MM.1S (cell line): ENCODE data around the gene TRPC6.

Source experiments
- DNase-seq: peaks from one replicate; pipeline ENCODE4 v3.0.0-alpha.2; 2015
- H2AFZ ChIP-seq: fragments of 300-600 bp; sonication (generic); 2 replicates; pipeline ENCODE4 v1.6.0; 2016; ENCODE audit warnings: antibody characterized with exemption, low read length
- H3F3A ChIP-seq: fragments of 300-600 bp; sonication (generic); 2 replicates; pipeline ENCODE4 v1.6.1; 2016; ENCODE audit warnings: mild to moderate bottlenecking, antibody characterized with exemption, low read length, moderate library complexity, mixed read lengths; ENCODE audit not compliant: insufficient read depth
- H3K27ac ChIP-seq: fragments of 300-600 bp; sonication (generic); 2 replicates; pipeline ENCODE4 v1.5.1; 2016; ENCODE audit warnings: mild to moderate bottlenecking, low read length
- H3K27me3 ChIP-seq: fragments of 300-600 bp; sonication (generic); replicated peaks from 2 replicates; pipeline ENCODE4 v1.6.0; 2016; ENCODE audit warnings: low read length; ENCODE audit not compliant: insufficient read depth
- H3K36me3 ChIP-seq: fragments of 300-600 bp; sonication (generic); replicated peaks from 2 replicates; pipeline ENCODE4 v1.6.1; 2016; ENCODE audit warnings: mild to moderate bottlenecking, low read length, mixed read lengths; ENCODE audit not compliant: insufficient read depth
- H3K4me1 ChIP-seq: fragments of 300-600 bp; sonication (generic); 2 replicates; pipeline ENCODE4 v1.6.1; 2016; ENCODE audit warnings: low read length, mixed read lengths
- H3K4me2 ChIP-seq: fragments of 300-600 bp; sonication (generic); 2 replicates; pipeline ENCODE4 v1.6.0; 2016; ENCODE audit warnings: low read depth, low read length
- H3K4me3 ChIP-seq: fragments of 300-600 bp; sonication (generic); 2 replicates; pipeline ENCODE4 v1.5.1; 2016; ENCODE audit warnings: low read length, mixed read lengths
- H3K79me2 ChIP-seq: fragments of 300-600 bp; sonication (generic); 2 replicates; pipeline ENCODE4 v1.6.1; 2016; ENCODE audit warnings: mixed run types, low read length, mixed read lengths
- H3K9ac ChIP-seq: fragments of 300-600 bp; sonication (generic); 2 replicates; pipeline ENCODE4 v1.6.1; 2016; ENCODE audit warnings: low read length, mixed read lengths
- H3K9me2 ChIP-seq: fragments of 300-600 bp; sonication (generic); replicated peaks from 2 replicates; pipeline ENCODE4 v1.6.1; 2016; ENCODE audit warnings: mild to moderate bottlenecking, low read length, mixed read lengths; ENCODE audit not compliant: insufficient read depth
- H3K9me3 ChIP-seq: fragments of 300-600 bp; sonication (generic); replicated peaks from 2 replicates; pipeline ENCODE4 v1.6.1; 2016; ENCODE audit warnings: mild to moderate bottlenecking, low read length, mixed read lengths; ENCODE audit not compliant: insufficient read depth
- H4K20me1 ChIP-seq: fragments of 300-600 bp; sonication (generic); 2 replicates; pipeline ENCODE4 v1.6.1; 2016; ENCODE audit warnings: mild to moderate bottlenecking, low read length, moderate library complexity, mixed read lengths; ENCODE audit not compliant: insufficient read depth
- EZH2 ChIP-seq: fragments of 300-600 bp; sonication (generic); optimal IDR thresholded peaks from 2 replicates; pipeline ENCODE3; 2017; ENCODE audit warnings: low read depth, mild to moderate bottlenecking, antibody characterized with exemption, low read length, mixed read lengths
- EZH2phosphoT487 ChIP-seq: fragments of 300-600 bp; sonication (generic); IDR thresholded peaks from 2 replicates; pipeline ENCODE4 v1.6.1; 2018; ENCODE audit warnings: antibody characterized with exemption, low read length
- TF ChIP-seq, protein P1 (sequence below): fragments of 300-600 bp; sonication (generic); IDR thresholded peaks from 2 replicates; pipeline ENCODE4 v1.5.1; 2016; ENCODE audit warnings: antibody characterized with exemption, low read length, mixed read lengths

The TRPC6 gene

GRCh38 chr11:101583251-101584128 lies at the start of gene TRPC6:
Gene TRPC6, minus strand, starts transcription at chr11:101584007. Its CDS starts 504 bp downstream, at chr11:101583503.
- Histone ChIP-seq H3K36me3 (no peaks in the 10 kb centered on the region), H3K9ac (no peak within 1 kb of the TSS), H3K79me2 (no peaks in the 10 kb centered on the region), H3F3A (no peaks in the 10 kb centered on the region), H3K9me2 (no peaks in the 10 kb centered on the region), H3K27me3 (no peaks in the 10 kb centered on the region), H3K4me1 (no peaks in the 10 kb centered on the region), H2AFZ (no peak within 1 kb of the TSS), H3K4me2 (no peak within 1 kb of the TSS), H4K20me1 (no peaks in the 10 kb centered on the region), H3K27ac (no peak within 1 kb of the TSS), H3K9me3 (no peaks in the 10 kb centered on the region), H3K4me3 (no peak within 1 kb of the TSS)
- no peak for TF ChIP-seq EZH2phosphoT487
- TF ChIP-seq EZH2, result no peak
- TF ChIP-seq, protein P1, sequence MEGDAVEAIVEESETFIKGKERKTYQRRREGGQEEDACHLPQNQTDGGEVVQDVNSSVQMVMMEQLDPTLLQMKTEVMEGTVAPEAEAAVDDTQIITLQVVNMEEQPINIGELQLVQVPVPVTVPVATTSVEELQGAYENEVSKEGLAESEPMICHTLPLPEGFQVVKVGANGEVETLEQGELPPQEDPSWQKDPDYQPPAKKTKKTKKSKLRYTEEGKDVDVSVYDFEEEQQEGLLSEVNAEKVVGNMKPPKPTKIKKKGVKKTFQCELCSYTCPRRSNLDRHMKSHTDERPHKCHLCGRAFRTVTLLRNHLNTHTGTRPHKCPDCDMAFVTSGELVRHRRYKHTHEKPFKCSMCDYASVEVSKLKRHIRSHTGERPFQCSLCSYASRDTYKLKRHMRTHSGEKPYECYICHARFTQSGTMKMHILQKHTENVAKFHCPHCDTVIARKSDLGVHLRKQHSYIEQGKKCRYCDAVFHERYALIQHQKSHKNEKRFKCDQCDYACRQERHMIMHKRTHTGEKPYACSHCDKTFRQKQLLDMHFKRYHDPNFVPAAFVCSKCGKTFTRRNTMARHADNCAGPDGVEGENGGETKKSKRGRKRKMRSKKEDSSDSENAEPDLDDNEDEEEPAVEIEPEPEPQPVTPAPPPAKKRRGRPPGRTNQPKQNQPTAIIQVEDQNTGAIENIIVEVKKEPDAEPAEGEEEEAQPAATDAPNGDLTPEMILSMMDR, result no peak
- no peak for DNase-seq

- Histone ChIP-seq H3K4me3 (no peak overlapping the region), H4K20me1 (no peaks in the 10 kb centered on the region), H3K4me1 (no peaks in the 10 kb centered on the region), H3K79me2 (no peaks in the 10 kb centered on the region), H2AFZ (no peak overlapping the region), H3K9ac (no peak overlapping the region), H3K36me3 (no peaks in the 10 kb centered on the region), H3K27me3 (no peaks in the 10 kb centered on the region), H3K9me2 (no peaks in the 10 kb centered on the region), H3K4me2 (no peak overlapping the region), H3K27ac (no peak overlapping the region), H3F3A (no peaks in the 10 kb centered on the region), H3K9me3 (no peaks in the 10 kb centered on the region)
- no peak for DNase-seq
- TF ChIP-seq EZH2 (no peak), EZH2phosphoT487 (no peak)
- TF ChIP-seq, protein P1, result no peak
Observed at GRCh38 chr11:101620026-101620425, 36.2 kb upstream of the TRPC6 start.

DNA sequence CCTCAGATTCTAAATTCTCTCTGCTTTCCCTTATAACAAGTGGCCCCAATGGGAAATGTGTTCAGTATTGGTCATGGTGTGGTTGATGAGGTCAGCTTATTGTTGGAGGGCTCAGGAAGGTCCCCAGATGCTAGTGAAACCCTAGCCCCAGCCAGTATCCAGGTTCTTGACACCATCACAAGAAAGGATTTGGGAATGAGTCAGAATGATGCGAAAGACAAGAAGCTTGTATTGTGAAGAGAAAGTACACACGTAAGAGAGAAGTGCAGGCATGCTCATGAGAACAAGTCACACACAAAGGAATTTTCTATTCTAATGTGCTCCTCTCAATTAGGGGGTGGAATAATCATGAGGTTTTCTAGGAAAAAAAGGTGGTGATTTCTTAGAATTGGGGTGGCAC lies 34.9 kb upstream of the TRPC6 start:
- Histone ChIP-seq H2AFZ (no peak overlapping the region), H4K20me1 (no peaks in the 10 kb centered on the region), H3K36me3 (no peaks in the 10 kb centered on the region), H3K4me2 (no peak overlapping the region), H3K79me2 (no peaks in the 10 kb centered on the region), H3K27ac (no peak overlapping the region), H3K4me3 (no peak overlapping the region), H3K4me1 (no peaks in the 10 kb centered on the region), H3K9me2 (no peaks in the 10 kb centered on the region), H3K9me3 (no peaks in the 10 kb centered on the region), H3F3A (no peaks in the 10 kb centered on the region), H3K9ac (no peak overlapping the region), H3K27me3 (no peaks in the 10 kb centered on the region)
- TF ChIP-seq EZH2 (no peak), EZH2phosphoT487 (no peak)
- TF ChIP-seq, protein P1, result no peak
- no peak for DNase-seq
